H1 (cell line): ENCODE measurements around the gene NAT8L. TPM values are rescaled to one million over a fixed set of nuclear protein-coding genes. Genes with fewer than 3 reads are reported as not detected.

ENCODE experiments used
- CTCF ChIA-PET: fragments of 300-600 bp; sonication (Branson Sonifier 250); formaldehyde crosslinking; loops from one replicate; lab custom pipeline; 2021; ENCODE audit not compliant: partially characterized antibody; lab: Charles Lee
- POLR2A ChIA-PET: fragments of 300-600 bp; sonication (Branson Sonifier 250); formaldehyde crosslinking; loops from one replicate; lab custom pipeline; 2021; ENCODE audit warnings: inconsistent platforms; ENCODE audit not compliant: partially characterized antibody; lab: Charles Lee
- DNase-seq, 2 experiments: peaks; one replicate each; pipeline versions ENCODE4 v3.0.0 to v3.0.0-alpha.2; 2010 to 2022; ENCODE audit warnings: low spot score in 2 of 2, low read depth in 1 of 2, mixed read lengths in 1 of 2
- FAIRE-seq: peaks from 2 replicates; lab custom pipeline; 2011; peaks lifted over from hg19 to GRCh38; lab: Jason Lieb, UNC
- H2AFZ ChIP-seq: 2 replicates; pipeline ENCODE4 v1.8.1; 2012; ENCODE audit warnings: low read length, inconsistent platforms
- H2AK5ac ChIP-seq: 2 replicates; pipeline ENCODE4 v1.6.1; 2013; ENCODE audit warnings: low read depth, low read length
- H2BK120ac ChIP-seq: replicated peaks from 2 replicates; pipeline ENCODE3; 2013; ENCODE audit warnings: low read depth, low read length, inconsistent platforms
- H2BK12ac ChIP-seq: 2 replicates; pipeline ENCODE4 v1.6.1; 2013; ENCODE audit warnings: low read depth, low read length
- H2BK15ac ChIP-seq: 2 replicates; pipeline ENCODE4 v1.6.1; 2013; ENCODE audit warnings: low read length
- H2BK20ac ChIP-seq: 2 replicates; pipeline ENCODE4 v1.6.1; 2013; ENCODE audit warnings: low read length
- H2BK5ac ChIP-seq: 2 replicates; pipeline ENCODE4 v1.6.1; 2013; ENCODE audit warnings: low read depth, low read length
- H3K14ac ChIP-seq: 2 replicates; pipeline ENCODE4 v1.6.1; 2013; ENCODE audit warnings: inconsistent platforms; ENCODE audit not compliant: insufficient read length
- H3K18ac ChIP-seq: 2 replicates; pipeline ENCODE4 v1.6.1; 2013; ENCODE audit warnings: low read length; ENCODE audit errors: extremely low read depth
- H3K23ac ChIP-seq: 2 replicates; pipeline ENCODE4 v1.6.1; 2013; ENCODE audit warnings: inconsistent platforms; ENCODE audit not compliant: insufficient read length
- H3K23me2 ChIP-seq: 2 replicates; pipeline ENCODE4 v1.6.1; 2013; ENCODE audit warnings: low read depth, low read length
- H3K27ac ChIP-seq: 2 replicates; pipeline ENCODE4 v1.6.1; 2011; ENCODE audit warnings: low read depth, low read length, inconsistent platforms
- H3K27me3 ChIP-seq, 4 experiments: replicated peaks in 1 of 4; 1 replicate in 1 of 4; 2 replicates in 3 of 4; pipeline versions ENCODE4 v1.6.1 to v1.8.1; 2011 to 2013; ENCODE audit warnings: low read length in 3 of 4, mild to moderate bottlenecking in 3 of 4, inconsistent platforms in 2 of 4, mixed read lengths in 2 of 4, moderate library complexity in 1 of 4; ENCODE audit not compliant: control insufficient read depth in 3 of 4, insufficient read depth in 3 of 4; ENCODE audit errors: extremely low read depth in 1 of 4
- H3K36me3 ChIP-seq, 4 experiments: 2 replicates each; pipeline versions ENCODE4 v1.6.1 to v1.8.1; 2011 to 2013; ENCODE audit warnings: mild to moderate bottlenecking in 4 of 4, low read length in 3 of 4, moderate library complexity in 2 of 4, control low read depth in 1 of 4, inconsistent platforms in 1 of 4; ENCODE audit not compliant: insufficient read depth in 4 of 4, control insufficient read depth in 2 of 4
- H3K4ac ChIP-seq: replicated peaks from 2 replicates; pipeline ENCODE3; 2013; ENCODE audit warnings: low read length, low read depth, mixed read lengths, inconsistent platforms; ENCODE audit not compliant: insufficient read length
- H3K4me1 ChIP-seq, 4 experiments: replicated peaks in 1 of 4; 1 replicate in 1 of 4; 2 replicates in 3 of 4; pipeline versions ENCODE4 v1.6.1 to v1.8.1; 2011 to 2013; ENCODE audit warnings: low read length in 3 of 4, inconsistent platforms in 2 of 4, mixed read lengths in 1 of 4; ENCODE audit not compliant: insufficient read depth in 4 of 4, control insufficient read depth in 3 of 4
- H3K4me2 ChIP-seq, 2 experiments: 2 replicates each; pipeline versions ENCODE4 v1.6.1 to v1.8.1; 2011 to 2013; ENCODE audit warnings: low read depth in 2 of 2, low read length in 2 of 2, control low read depth in 1 of 2, inconsistent platforms in 1 of 2, mild to moderate bottlenecking in 1 of 2; ENCODE audit not compliant: insufficient read depth in 1 of 2
- H3K4me3 ChIP-seq, 4 experiments: fragments of 200-600, 300-600 bp in 1 of 4; sonication (generic), shearing (Covaris generic), sonication (Bioruptor Twin) in 1 of 4; 2 replicates each; pipeline versions ENCODE4 v1.5.1 to v1.8.1; 2011 to 2016; ENCODE audit warnings: low read length in 4 of 4, low read depth in 3 of 4, control low read depth in 2 of 4, inconsistent platforms in 2 of 4, mild to moderate bottlenecking in 2 of 4, mixed read lengths in 1 of 4, moderate library complexity in 1 of 4; ENCODE audit not compliant: insufficient read depth in 2 of 4; ENCODE audit errors: extremely low read depth in 1 of 4
- H3K56ac ChIP-seq: replicated peaks from 2 replicates; pipeline ENCODE3; 2013; ENCODE audit warnings: low read depth, mild to moderate bottlenecking, mixed read lengths, low read length, inconsistent platforms; ENCODE audit not compliant: insufficient read length
- H3K79me1 ChIP-seq: 2 replicates; pipeline ENCODE4 v1.6.1; 2013; ENCODE audit warnings: low read depth, low read length, control low read depth
- H3K79me2 ChIP-seq, 2 experiments: 2 replicates each; pipeline versions ENCODE4 v1.6.1 to v1.8.1; 2012 to 2013; ENCODE audit warnings: low read length in 2 of 2, mild to moderate bottlenecking in 2 of 2, inconsistent platforms in 1 of 2; ENCODE audit not compliant: insufficient read depth in 2 of 2, control insufficient read depth in 1 of 2
- H3K9ac ChIP-seq, 4 experiments: replicated peaks in 1 of 4; 1 replicate in 1 of 4; 2 replicates in 3 of 4; pipeline versions ENCODE4 v1.6.1 to v1.8.1; 2011 to 2013; ENCODE audit warnings: low read depth in 3 of 4, low read length in 3 of 4, control low read depth in 2 of 4, mild to moderate bottlenecking in 2 of 4, moderate library complexity in 2 of 4, inconsistent platforms in 1 of 4; ENCODE audit errors: extremely low read depth in 1 of 4
- H3K9me3 ChIP-seq, 2 experiments: 2 replicates each; pipeline versions ENCODE4 v1.6.1 to v1.8.1; 2012 to 2013; ENCODE audit warnings: mild to moderate bottlenecking in 2 of 2, moderate library complexity in 2 of 2, control low read depth in 1 of 2, inconsistent platforms in 1 of 2, low read depth in 1 of 2, low read length in 1 of 2, mixed read lengths in 1 of 2; ENCODE audit not compliant: insufficient read depth in 2 of 2
- H4K20me1 ChIP-seq, 2 experiments: replicated peaks in 1 of 2; 2 replicates each; pipeline versions ENCODE3 to v1.8.1; 2011 to 2013; ENCODE audit warnings: inconsistent platforms in 2 of 2, low read length in 2 of 2, mild to moderate bottlenecking in 1 of 2; ENCODE audit not compliant: insufficient read depth in 2 of 2, control insufficient read depth in 1 of 2
- H4K5ac ChIP-seq: 2 replicates; pipeline ENCODE4 v1.6.1; 2013; ENCODE audit warnings: low read length, low read depth, mixed read lengths, inconsistent platforms; ENCODE audit not compliant: insufficient read length
- H4K8ac ChIP-seq: 2 replicates; pipeline ENCODE4 v1.8.0; 2013; ENCODE audit warnings: mild to moderate bottlenecking, moderate library complexity, low read length, inconsistent platforms; ENCODE audit not compliant: insufficient read depth; ENCODE audit errors: extremely low read depth
- H4K91ac ChIP-seq: replicated peaks from 2 replicates; pipeline ENCODE3; 2013; ENCODE audit warnings: low read length, mixed read lengths, inconsistent platforms; ENCODE audit not compliant: insufficient read length
- NANOG ChIP-seq: IDR thresholded peaks from 2 replicates; pipeline ENCODE4 v1.6.1; 2011; ENCODE audit warnings: low read length, low read depth, mild to moderate bottlenecking, inconsistent platforms; ENCODE audit not compliant: insufficient read depth, poor library complexity, severe bottlenecking
- RAD21 ChIP-seq, 2 experiments: IDR thresholded peaks in 1 of 2; conservative IDR thresholded peaks in 1 of 2; 2 replicates each; pipeline ENCODE4 v1.6.1; 2011; ENCODE audit warnings: low read depth in 2 of 2, low read length in 2 of 2, improper control_type of control experiment in 1 of 2, inconsistent platforms in 1 of 2, mild to moderate bottlenecking in 1 of 2, moderate library complexity in 1 of 2
- RNF2 ChIP-seq: fragments of 200-900, 300-1000 bp; sonication (generic); IDR thresholded peaks from 2 replicates; pipeline ENCODE4 v1.7.1; 2016; ENCODE audit warnings: borderline replicate concordance, low read depth, mild to moderate bottlenecking, antibody characterized with exemption, low read length; ENCODE audit not compliant: poor library complexity, severe bottlenecking; ENCODE audit errors: missing control alignments
- SUZ12 ChIP-seq: fragments of 200-600 bp; sonication (generic); IDR thresholded peaks from 2 replicates; pipeline ENCODE4 v1.6.1; 2012; ENCODE audit warnings: mild to moderate bottlenecking, inconsistent platforms, low read length, moderate library complexity, mixed read lengths
- WGBS, 2 experiments: shearing (Covaris generic) in 1 of 2; methylation state at CpG; one replicate each; pipeline versions ENCODE4 v1.1.6 to v1.1.7; 2013 to 2015; ENCODE audit warnings: low lambda C conversion rate in 2 of 2, mixed read lengths in 2 of 2, inconsistent platforms in 1 of 2, low coverage in 1 of 2, missing lambda C conversion rate in 1 of 2; ENCODE audit not compliant: insufficient replicate concordance in 2 of 2, insufficient coverage in 1 of 2, insufficient read length in 1 of 2; ENCODE audit errors: extremely low coverage in 1 of 2, missing lambda C conversion rate in 1 of 2; 5-methylcytosine and 5-hydroxymethylcytosine counted together
- polyA plus RNA-seq, 7 experiments: library from polyadenylated mRNA; depleted of rRNA in 3 of 7; stranded (reverse) in 5 of 7; unstranded in 2 of 7; fragments of >200 nt in 5 of 7; fragments of 200-250 nt in 2 of 7; gene quantifications; 1 replicate in 5 of 7; 2 replicates in 1 of 7; 4 replicates in 1 of 7; pipeline versions ENCODE4 v1.2.1 to v1.2.3, GENCODE V29; 2011 to 2013; ENCODE audit warnings: missing spikeins in 2 of 7, mixed read lengths in 2 of 7
- total RNA-seq: library from RNA; stranded (reverse); fragmentation: NEBNext Ultra II Directional; extraction: Animal tissue kit (Norgen Biotek cat#: 25700); gene quantifications from 2 replicates; pipeline ENCODE4 v1.2.1, GENCODE V29; 2021

The NAT8L gene
- total and polyA plus RNA-seq, 2 of the 8 experiments (the other 6 are each of a cell fraction or from before 2014, with no cell fraction given), result 10.8 TPM

DNA sequence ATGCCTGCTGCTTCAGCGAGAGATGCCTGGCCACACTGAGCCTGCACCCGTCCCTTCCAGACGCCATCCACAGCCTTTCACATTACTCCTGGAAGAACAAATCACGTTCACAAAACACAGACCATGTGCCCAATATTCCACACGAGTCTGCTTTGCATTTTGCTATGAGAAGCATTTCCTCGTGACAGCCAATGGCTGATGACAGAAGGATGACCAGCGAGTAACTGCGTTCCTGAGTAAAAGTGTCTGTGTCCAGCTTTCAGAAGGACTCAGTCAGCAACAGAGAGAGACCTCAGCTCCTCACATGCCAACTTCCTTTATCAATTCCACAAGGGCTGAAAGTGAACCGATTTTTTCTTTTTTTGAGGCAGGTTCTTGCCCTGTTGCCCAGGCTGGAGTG is 19.5 kb downstream of the NAT8L start:
- no peak for DNase-seq

More for the DNA sequence above, 19.5 kb downstream of the NAT8L start:
- H2BK12ac ChIP-seq, result no peak overlapping the region
- no peak overlapping the region for H4K5ac ChIP-seq
- no peak overlapping the region for H2BK15ac ChIP-seq
- no peak overlapping the region for H3K4me3 ChIP-seq
- H2BK20ac ChIP-seq, result no peak overlapping the region; the same call in 1 of the 2 replicates
- no peak overlapping the region for H2AFZ ChIP-seq
- no peaks in the 10 kb centered on the region for H3K9me3 ChIP-seq
- H3K4ac ChIP-seq, result no peak overlapping the region
- H3K18ac ChIP-seq, result no peak overlapping the region
- TF ChIP-seq SUZ12 (no peak), NANOG (no peak), RNF2 (no peak), RAD21 (IDR thresholded peaks at IDR 0.05 in 1 of 2, conservative IDR thresholded peaks at IDR 0.05 in 1 of 2; ENCODE audit: low read depth in 2 of 2, low read length in 2 of 2) (no peak)
- TF ChIP-seq, all 59 proteins: peak for 0
- Histone ChIP-seq H3K23ac (no peak overlapping the region), H3K9ac (no peak overlapping the region), H3K56ac (no peak overlapping the region), H2AK5ac (no peak overlapping the region), H3K79me1 (no peaks in the 10 kb centered on the region), H4K20me1 (peaks cover 0 to 3% of the 10 kb centered on the region in 2 experiments), H3K79me2 (no peaks in the 10 kb centered on the region), H2BK120ac (no peak overlapping the region), H3K27ac (no peak overlapping the region), H4K91ac (no peak overlapping the region), H4K8ac (no peak overlapping the region), H3K27me3 (peaks cover 0 to 3% (median under 1%) of the 10 kb centered on the region in 4 experiments; a peak in 1 of 7 replicates), H3K4me1 (no peaks in the 10 kb centered on the region), H3K36me3 (no peaks in the 10 kb centered on the region), H3K14ac (no peak overlapping the region), H3K23me2 (no peaks in the 10 kb centered on the region), H2BK5ac (no peak overlapping the region), H3K4me2 (no peak overlapping the region)
- 85% methylated on average over 9 of the region's 9 CpGs; no CpG with 5 or more reads in 1 of the 2 experiments for WGBS, 2 experiments
- ChIA-PET CTCF (interaction anchor here (0.7 kb wide), 1 partner anchor 43 kb away, joined by 3 read pairs; no protein-coding TSS in a partner anchor), POLR2A (no interaction called here)
- FAIRE-seq, result no peak
